HL-60 (cell line): ENCODE measurements around the gene TAP2.

ENCODE experiments used
- DNase-seq, 2 experiments: peaks; one replicate each; pipeline ENCODE4 v3.0.0-alpha.2; 2010 to 2020; ENCODE audit warnings: low read depth in 1 of 2, low spot score in 1 of 2
- H3K27ac ChIP-seq: fragments of 250-450 bp; sonication (Bioruptor Pico); replicated peaks from 2 replicates; pipeline ENCODE4 v1.5.1; 2020; ENCODE audit warnings: mild to moderate bottlenecking, moderate library complexity
- H3K27me3 ChIP-seq: fragments of 250-450 bp; sonication (Bioruptor Pico); 2 replicates; pipeline ENCODE4 v1.5.1; 2021; ENCODE audit warnings: mild to moderate bottlenecking, moderate library complexity; ENCODE audit not compliant: insufficient read depth, poor library complexity, severe bottlenecking
- H3K4me3 ChIP-seq: replicated peaks from 2 replicates; pipeline ENCODE4 v1.5.1; 2011; ENCODE audit warnings: mild to moderate bottlenecking, control low read depth, low read length; ENCODE audit not compliant: insufficient read depth
- GABPA ChIP-seq: IDR thresholded peaks from 2 replicates; pipeline ENCODE4 v1.6.1; 2012; ENCODE audit warnings: low read depth
- POLR2AphosphoS5 ChIP-seq: IDR thresholded peaks from 2 replicates; pipeline ENCODE4 v1.6.1; 2012; ENCODE audit warnings: low read depth
- SPI1 ChIP-seq: IDR thresholded peaks from 2 replicates; pipeline ENCODE4 v1.6.1; 2012; ENCODE audit warnings: low read depth, mild to moderate bottlenecking, borderline replicate concordance
- TF ChIP-seq, protein P1 (sequence below): IDR thresholded peaks from one replicate; pipeline ENCODE4 v1.5.1; 2011; ENCODE audit warnings: low read length, control low read depth, inconsistent platforms; ENCODE audit not compliant: insufficient read depth
- TF ChIP-seq, protein P2 (sequence below): IDR thresholded peaks from 2 replicates; pipeline ENCODE4 v1.6.1; 2012; ENCODE audit warnings: low read depth; ENCODE audit not compliant: insufficient replicate concordance

TAP2 gene

DNA sequence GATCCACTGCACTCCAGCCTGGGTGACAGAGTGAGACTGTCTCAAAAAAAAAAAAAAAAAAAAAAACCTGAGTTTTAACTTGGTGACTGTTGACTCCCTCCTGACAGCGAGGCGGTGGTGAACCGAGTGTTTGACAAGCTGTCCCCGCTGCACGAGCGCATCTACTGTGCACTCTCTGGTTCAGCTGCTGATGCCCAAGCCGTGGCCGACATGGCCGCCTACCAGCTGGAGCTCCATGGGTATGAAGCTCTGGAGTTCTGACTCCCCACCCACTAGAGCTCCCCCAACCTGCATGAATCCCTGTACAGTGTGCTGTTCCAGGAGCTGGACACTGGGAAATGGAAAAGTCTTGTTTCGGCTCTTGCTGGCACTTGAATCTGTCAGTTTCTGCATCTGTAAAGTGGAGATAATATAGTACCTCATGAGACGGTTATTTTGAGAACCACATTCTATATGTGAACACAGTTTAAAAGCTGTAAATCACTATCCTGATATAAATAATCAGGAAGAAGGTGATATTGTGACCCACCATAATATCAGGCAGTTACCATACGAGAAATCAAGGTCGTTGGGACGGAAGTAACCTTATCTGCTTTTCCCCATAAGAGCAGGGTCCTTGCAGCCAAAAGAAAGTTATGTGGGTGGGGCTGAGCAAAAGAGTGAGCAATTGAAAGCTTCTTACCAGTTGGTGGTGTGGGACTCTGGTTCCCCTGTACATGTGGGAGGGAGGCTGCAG is 18.8 kb upstream of the TAP2 start:
- DNase-seq = no peak
- TF ChIP-seq SPI1 = no peak
- TF ChIP-seq GABPA = no peak
- TF ChIP-seq, protein P1, sequence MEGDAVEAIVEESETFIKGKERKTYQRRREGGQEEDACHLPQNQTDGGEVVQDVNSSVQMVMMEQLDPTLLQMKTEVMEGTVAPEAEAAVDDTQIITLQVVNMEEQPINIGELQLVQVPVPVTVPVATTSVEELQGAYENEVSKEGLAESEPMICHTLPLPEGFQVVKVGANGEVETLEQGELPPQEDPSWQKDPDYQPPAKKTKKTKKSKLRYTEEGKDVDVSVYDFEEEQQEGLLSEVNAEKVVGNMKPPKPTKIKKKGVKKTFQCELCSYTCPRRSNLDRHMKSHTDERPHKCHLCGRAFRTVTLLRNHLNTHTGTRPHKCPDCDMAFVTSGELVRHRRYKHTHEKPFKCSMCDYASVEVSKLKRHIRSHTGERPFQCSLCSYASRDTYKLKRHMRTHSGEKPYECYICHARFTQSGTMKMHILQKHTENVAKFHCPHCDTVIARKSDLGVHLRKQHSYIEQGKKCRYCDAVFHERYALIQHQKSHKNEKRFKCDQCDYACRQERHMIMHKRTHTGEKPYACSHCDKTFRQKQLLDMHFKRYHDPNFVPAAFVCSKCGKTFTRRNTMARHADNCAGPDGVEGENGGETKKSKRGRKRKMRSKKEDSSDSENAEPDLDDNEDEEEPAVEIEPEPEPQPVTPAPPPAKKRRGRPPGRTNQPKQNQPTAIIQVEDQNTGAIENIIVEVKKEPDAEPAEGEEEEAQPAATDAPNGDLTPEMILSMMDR = no peak
- no peak for TF ChIP-seq POLR2AphosphoS5
- TF ChIP-seq, protein P2, sequence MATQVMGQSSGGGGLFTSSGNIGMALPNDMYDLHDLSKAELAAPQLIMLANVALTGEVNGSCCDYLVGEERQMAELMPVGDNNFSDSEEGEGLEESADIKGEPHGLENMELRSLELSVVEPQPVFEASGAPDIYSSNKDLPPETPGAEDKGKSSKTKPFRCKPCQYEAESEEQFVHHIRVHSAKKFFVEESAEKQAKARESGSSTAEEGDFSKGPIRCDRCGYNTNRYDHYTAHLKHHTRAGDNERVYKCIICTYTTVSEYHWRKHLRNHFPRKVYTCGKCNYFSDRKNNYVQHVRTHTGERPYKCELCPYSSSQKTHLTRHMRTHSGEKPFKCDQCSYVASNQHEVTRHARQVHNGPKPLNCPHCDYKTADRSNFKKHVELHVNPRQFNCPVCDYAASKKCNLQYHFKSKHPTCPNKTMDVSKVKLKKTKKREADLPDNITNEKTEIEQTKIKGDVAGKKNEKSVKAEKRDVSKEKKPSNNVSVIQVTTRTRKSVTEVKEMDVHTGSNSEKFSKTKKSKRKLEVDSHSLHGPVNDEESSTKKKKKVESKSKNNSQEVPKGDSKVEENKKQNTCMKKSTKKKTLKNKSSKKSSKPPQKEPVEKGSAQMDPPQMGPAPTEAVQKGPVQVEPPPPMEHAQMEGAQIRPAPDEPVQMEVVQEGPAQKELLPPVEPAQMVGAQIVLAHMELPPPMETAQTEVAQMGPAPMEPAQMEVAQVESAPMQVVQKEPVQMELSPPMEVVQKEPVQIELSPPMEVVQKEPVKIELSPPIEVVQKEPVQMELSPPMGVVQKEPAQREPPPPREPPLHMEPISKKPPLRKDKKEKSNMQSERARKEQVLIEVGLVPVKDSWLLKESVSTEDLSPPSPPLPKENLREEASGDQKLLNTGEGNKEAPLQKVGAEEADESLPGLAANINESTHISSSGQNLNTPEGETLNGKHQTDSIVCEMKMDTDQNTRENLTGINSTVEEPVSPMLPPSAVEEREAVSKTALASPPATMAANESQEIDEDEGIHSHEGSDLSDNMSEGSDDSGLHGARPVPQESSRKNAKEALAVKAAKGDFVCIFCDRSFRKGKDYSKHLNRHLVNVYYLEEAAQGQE = no peak
- Histone ChIP-seq H3K27me3 (no peaks in the 10 kb centered on the region), H3K27ac (no peak overlapping the region), H3K4me3 (no peak overlapping the region)

DNA sequence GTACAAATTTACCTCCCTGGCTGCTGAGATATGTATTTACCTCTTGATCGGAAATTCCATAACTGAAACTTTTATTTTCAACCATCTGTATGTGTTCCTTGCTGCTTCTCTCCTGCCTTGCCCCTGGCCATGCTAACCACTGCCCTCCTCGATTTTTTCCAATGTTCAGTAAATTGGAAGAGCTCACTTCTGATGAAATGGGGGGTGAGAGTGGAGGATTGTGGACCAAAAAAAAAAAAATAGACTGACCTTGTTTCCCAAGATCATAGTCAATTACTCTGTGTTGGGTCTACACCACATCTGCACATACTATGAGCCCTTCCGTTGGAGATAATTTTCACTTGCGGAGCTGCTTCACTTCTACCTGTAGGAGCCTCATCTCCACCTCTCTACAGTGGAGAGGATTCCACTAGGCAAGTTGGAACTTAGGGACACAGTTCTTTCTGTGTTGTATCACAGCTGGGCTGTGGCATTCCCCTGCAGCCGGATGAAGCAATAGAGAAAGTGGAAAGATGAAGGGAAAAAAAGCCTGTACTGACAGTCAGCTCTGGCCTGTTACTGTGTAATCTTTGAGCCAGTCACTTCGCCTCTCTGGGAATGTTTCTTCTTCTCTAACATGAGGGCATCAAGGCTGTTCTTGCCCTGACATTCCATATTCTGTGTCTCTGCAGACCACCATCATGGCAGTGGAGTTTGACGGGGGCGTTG is 17.1 kb upstream of the TAP2 start:
- no peaks in the 10 kb centered on the region for H3K27me3 ChIP-seq
- no peak for DNase-seq
- no peak for TF ChIP-seq GABPA
- no peak for TF ChIP-seq POLR2AphosphoS5
- TF ChIP-seq, protein P2 = no peak
- TF ChIP-seq, protein P1 = no peak
- TF ChIP-seq SPI1 = no peak
- H3K27ac ChIP-seq = no peak overlapping the region
- H3K4me3 ChIP-seq = no peak overlapping the region

DNA sequence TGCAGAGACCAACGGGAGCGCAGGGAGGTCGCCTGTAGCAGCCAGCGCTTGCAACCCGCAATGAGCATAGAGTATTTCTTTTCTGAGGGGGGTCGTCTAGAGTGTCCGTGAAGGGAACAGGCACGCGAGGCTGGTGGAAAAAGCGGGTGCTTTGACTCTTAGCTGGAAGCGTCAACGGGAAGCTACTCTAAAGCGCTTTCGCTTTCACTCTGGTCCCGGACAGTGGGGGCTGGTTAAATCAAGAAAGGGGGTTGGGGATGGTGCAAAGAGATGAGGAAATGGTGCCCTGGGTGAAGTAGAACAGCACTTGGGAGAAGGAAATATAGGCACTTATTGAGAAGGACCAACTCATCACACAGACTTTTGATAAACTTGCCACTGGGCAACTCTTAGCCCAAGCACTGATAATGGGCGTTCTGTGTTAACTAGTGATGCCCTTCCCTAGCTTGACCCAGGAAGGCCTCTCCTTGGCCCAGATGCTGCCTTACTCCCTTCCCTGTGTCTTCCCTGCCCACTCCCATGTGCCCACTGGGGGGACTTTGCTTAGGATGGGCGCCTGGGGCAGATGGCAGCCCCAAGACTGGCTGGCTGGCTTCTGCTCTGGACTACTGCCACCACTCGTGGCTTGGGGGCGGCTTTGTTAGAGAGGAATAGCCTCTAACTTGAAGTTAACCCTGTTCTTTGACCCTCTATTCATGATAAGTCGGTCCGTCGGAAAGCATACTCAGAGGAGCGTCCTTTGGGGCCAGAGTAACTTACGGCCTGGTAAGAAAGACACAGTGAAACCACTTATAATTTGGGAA is 16.0 kb upstream of the TAP2 start:
- peak in 1 of 2 experiments; percentile 48 for DNase-seq
- TF ChIP-seq GABPA (no peak), SPI1 (no peak), POLR2AphosphoS5 (no peak)
- TF ChIP-seq, protein P2 = no peak
- TF ChIP-seq, protein P1 = no peak
- Histone ChIP-seq H3K4me3 (peak overlapping the region; percentile 73), H3K27ac (peak overlapping the region; percentile 72), H3K27me3 (no peaks in the 10 kb centered on the region)
